Choroid plexus epithelial cell (primary cell): ENCODE measurements around the gene PITRM1.

Experiments used
- DNase-seq: peaks from one replicate; pipeline ENCODE4 v3.0.0-alpha.2; 2010; ENCODE audit warnings: low read depth
- H3K4me3 ChIP-seq: 2 replicates; pipeline ENCODE4 v1.5.1; 2011; ENCODE audit warnings: low read depth, mild to moderate bottlenecking, control low read depth, low read length, moderate library complexity
- CTCF ChIP-seq: conservative IDR thresholded peaks from 2 replicates; pipeline ENCODE4 v1.5.1; 2011; ENCODE audit warnings: low read depth, mild to moderate bottlenecking, control low read depth, inconsistent platforms, low read length, moderate library complexity

The PITRM1 gene

DNA sequence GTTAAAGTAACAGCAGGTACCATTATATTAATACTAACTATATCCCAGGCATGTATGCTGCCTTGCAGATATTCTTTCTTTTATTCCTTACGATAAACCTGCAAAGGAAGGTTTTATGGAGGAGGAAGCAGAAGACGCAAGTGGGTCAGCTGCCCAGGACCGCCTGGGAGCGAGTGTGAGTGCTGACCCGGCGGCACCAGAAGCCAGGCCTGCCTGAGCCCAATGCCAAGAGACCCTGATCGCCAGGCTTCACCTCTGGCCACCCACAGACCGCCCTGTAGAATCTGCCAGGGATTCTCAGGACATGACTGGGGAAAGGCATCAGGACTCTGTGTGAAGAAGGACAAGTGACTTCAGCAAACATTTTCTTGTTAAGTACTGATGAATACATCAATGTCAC, 26.3 kb downstream of the PITRM1 start:
- H3K4me3 ChIP-seq: no peak overlapping the region
- no peak for DNase-seq
- no peak for TF ChIP-seq CTCF

GRCh38 chr10:3145366-3145765, 27.2 kb downstream of the PITRM1 start:
- DNase-seq: no peak
- H3K4me3 ChIP-seq: no peak overlapping the region
- no peak for TF ChIP-seq CTCF

GRCh38 chr10:3143791-3144434, 28.7 kb downstream of the PITRM1 start:
- TF ChIP-seq CTCF: no peak
- H3K4me3 ChIP-seq: no peak overlapping the region
- DNase-seq: no peak

DNA sequence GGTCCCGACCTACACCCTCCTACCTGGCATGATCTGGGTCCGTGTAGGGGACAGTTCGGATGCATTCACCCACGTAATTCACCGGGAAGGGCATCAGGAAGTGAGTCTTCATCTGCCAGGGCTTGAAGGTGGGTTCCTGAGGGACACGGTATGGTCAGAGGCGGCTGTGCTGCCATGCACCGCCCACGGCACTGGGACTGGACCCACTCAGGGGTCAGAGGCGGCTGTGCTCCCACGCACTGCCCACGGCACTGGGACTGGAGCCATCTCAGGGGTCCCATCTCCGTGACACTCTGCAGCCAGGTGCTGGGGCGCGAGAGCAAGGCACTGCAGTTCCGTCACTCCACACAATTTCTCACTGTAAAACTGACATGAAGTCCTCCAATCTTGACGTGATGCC, 29.2 kb downstream of the PITRM1 start:
- DNase-seq: no peak
- H3K4me3 ChIP-seq: no peak overlapping the region
- TF ChIP-seq CTCF: no peak

DNA sequence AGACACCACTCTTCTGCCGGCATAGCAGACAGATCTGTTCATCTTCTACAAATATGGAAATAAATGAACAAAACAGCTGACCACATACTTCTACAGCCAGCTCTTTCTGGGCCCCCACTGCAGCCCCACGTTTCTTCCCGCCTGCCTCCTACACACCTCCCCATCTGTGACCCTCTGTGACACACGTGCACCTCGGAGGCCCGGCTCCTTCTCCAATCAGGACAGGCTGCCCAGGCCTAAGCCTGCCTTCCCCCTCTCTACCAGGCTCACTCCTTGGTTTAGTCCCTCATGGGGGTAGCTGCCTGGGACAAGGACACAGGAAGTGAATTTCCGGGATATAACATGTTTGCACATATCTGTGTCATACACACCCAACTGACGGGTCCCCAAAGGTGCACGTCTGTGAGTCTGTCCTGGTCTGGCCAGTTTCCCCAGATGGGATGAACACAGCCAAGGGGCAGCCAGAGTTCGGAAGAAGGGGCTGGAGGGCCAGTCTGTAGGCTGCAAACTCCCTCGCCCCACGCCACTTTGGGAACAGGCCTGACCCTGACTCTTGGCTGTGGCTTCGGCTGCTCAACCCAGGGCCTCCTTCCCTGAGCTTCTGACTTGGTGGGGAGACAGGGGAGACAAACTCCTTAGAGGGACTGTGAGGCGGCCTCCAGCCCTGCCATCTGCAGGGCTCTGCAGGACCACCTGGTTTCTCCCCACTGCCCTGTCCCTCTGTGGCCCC, 30.3 kb downstream of the PITRM1 start:
- no peak overlapping the region for H3K4me3 ChIP-seq
- no peak for TF ChIP-seq CTCF
- no peak for DNase-seq

GRCh38 chr10:3141351-3142005, 31.1 kb downstream of the PITRM1 start:
- no peak for DNase-seq
- no peak overlapping the region for H3K4me3 ChIP-seq
- no peak for TF ChIP-seq CTCF
